NCI-H2171 (cell line): ENCODE measurements around the gene NAA80.
"Not testable (repeated sequence)": the region's sequence is repeated elsewhere in the genome, so short reads cannot be mapped to it uniquely, and the experiment has no call there.

Experiments used
- DNase-seq: peaks from one replicate; lab custom pipeline; 2025; lab: John Stamatoyannopoulos, UW

NAA80 gene

DNA sequence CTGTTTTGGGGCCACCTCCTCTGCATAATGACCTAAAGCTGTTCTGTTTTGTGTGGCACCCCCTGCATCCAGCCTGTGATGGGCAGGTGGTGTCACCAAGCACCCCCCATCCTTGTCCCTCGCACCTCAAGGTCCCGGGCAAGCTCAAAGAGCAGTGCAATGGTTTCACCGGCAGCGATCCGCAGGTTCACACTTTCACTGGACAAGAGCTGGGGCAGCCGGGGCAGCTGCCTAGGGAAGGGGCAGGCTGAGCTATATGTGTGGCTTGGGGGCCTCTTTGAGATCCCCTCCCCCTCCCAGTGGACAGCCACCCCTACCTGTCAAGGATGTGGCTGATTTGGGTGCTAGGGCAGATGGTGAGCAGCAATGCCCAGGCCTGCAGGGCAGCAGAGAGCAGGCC, 10.1 kb downstream of the NAA80 start:
- no peak for DNase-seq

DNA sequence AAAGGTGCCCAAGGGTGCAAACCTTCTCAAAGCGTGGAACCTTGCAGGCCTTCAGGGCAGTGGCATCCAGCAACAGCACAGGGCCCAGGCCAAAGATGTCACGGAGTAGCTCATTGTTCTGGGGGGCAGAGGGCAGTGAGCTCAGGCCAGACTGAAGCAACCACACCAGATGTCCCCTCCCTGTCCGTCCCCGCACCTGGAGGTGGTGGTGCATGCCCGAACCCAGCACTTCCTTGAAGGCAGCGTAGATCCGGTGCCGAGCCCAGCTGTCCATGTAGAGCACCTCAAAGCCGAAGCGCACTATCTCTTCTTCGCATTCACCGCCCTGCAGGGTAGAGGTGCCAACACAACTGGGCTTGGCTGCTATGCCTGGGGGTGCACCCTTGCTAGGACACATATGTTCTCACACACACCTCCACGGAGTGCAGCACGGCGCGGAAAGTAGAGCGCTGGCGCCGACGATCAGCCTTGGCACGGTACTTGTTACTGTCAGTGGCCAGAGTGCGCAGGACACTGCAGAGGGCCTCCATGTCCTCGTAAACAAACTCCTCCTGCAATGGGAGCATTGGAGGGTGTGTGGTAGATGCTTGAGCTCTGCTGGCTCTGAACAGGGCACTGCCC, 10.7 kb downstream of the NAA80 start:
- no peak for DNase-seq

DNA sequence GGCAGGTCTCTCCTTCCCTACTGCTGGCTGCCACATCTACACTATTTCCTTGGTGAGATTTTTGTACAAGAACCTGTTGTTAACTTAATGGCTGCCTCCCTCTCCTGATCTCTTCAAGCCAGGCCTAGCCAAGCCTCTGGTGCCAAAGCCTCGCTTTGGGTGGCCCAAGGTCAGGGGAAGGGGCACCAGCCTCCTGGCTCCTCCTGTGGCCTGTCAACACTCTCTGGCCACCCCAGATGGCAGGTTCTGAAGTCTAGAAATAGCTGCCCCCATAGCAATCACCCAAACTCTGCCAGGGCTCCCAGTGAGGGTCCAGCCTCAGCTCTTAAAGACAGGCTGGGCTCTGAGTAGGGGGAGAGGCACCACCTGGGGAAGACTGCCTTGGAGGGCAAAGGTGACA, 11.9 kb downstream of the NAA80 start:
- no peak for DNase-seq

DNA sequence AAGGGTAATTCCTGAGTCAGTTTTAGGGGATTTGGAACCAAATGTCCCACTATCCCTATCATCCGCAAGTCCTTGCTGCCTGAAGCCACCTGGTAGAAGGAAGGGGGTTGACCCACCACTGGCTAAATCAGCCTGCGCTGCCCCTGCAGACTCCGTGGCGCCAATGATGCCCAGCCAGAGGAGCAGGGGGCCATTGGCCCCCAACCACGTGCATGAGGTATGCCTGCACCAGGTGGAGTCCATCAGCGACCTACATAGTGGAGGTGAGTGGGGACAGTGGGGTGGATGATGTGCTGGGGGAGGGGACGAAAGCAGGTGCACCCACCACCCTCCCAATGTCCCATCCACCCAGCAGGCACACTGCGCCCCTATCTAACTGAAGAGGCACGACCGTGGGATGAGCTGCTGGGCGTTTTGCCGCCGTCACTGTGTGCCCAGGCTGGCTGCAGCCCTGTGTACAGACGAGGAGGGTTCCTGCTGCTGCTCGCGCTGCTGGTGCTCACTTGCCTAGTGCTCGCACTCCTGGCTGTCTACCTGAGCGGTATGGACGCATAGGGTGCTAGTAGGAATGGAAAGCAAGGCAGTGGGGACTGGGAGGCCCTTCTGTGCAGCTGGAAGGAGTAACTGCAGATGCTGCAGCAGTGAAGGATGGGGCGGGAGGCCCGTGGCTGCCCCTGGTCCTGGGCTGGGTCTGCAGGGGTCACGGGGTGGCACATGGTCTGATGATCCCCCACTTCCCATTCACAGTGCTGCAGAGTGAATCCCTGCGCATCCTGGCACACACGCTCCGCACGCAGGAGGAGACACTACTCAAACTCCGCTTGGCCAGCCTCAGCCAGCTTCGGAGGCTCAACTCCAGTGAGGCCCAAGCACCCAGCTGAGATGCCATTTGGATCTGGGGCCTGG, 12.6 kb downstream of the NAA80 start:
- no peak for DNase-seq

DNA sequence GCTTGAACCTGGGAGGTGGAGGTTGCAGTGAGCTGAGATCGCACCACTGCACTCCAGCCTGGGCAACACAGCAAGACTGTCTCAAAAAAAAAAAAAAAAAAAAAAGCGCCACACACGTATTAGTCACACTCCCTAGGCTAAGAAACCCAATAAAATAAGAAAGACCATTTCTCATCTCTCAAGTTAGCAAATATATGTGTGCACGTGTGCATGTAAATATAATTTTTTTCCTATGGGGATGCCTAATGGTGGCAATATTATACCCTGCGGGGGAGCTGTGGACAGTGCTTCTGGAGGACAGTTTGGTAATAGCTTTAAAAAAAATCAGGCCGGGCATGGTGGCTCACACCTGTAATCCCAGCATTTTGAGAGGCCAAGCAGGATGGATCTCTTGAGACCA, 15.1 kb downstream of the NAA80 start:
- DNase-seq = not testable (repeated sequence)

DNA sequence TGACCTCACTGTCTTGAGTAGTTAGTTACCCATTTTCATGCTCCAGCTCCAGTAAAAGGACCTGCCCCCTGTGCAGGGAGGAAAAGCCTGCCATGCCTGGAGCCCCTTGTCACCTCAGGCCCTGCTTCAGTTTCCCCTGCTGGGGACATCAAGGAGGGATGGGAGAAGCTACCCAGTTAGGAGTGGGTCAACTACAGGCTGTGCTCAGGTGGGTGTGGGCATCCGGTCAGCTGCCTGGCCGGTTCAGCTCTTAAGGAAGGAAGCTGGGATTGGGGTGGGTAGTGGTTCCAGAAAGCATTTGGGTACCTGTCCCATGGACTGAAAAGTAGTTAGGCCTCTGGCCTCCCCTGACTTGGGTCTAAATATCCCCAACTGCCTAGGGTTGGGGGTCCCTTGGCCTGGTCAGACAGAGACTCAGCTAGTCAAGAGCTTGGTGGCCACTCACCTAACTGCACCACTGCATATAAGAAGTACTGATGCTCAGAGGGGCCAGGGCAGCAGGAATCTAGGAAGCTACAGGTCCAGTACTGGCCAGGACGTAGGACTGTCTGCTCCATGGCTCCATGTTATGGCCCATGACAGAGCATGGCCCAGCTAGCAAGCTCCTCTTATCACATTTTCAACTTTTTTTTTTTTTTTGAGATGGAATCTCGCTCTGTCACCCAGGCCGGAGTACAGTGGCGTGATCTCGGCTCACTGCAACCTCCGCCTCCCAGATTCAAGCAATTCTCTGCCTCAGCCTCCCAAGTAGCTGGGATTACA, 19.8 kb downstream of the NAA80 start:
- DNase-seq = no peak

DNA sequence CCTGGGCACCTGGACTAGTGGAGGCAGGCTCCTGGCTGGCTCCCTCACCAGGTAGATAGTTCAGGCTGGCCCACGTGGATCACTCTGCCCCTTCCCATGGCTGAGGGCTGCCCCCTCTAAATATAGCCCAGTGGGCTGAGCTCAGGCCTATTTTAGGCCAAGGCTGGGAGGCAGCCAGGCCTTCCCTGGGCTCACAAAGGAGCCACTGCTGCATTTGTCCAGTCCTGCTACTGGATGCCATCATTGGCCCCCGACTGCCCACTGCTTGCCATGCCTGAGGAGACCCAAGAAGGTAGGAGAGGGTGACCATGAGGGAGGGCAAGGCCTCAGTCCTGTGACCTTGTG, 20.4 kb downstream of the NAA80 start, which contains the start of gene LSMEM2:
Gene LSMEM2 (plus strand): TSS at position 208 of the 345 bp plus-strand sequence. CDS start 27 bp downstream, at position 235.
- no peak for DNase-seq

DNA sequence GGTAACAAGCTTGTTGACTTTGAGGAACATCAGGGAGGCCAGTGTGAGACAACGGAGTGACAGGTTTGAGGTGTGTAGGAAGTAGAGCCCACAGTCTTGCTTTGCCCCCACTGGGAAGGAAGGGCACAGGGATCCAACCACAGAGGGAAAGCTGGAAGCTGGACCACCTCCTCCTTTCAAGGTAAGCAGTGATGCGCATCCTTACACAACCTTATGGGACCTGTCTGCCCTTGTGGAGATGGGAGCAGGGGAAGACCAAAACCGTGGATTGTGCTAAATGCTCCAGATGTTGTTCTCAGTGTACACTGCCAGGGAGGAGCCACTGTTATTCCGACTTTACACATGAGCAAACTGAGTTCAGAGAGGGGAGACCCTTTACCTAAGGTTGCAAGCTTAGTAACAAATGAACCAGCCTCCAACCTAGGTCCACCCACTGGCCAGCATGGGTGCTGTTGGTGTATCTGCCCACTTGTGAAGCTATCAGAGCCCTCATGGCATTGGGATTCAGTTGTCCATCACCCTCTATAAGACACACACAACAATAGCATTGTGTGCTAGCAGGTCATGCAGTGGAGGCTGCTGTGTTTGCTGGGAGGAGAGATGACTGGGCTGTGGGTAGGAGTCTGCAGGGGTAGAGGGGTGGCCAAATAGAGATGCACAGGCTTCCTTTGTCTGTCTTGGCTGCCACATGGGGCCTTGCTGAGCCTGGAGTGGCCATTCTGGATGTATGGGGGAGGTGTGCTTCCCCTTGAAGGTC, 20.9 kb downstream of the NAA80 start:
- no peak for DNase-seq

DNA sequence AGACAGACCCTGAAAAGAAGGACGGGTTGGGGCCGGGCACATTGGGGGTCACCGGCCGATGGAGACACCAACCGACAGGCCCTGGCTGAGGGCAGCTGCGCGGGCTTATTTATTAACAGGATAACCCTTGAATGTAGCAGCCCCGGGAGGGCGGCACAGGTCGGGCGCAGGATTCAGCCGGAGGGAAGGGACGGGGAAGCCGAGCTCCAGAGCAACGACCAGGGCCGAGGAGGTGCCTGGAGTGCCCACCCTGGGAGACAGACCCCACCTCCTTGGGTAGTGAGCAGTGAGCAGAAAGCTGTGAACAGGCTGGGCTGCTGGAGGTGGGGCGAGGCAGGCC, 22.5 kb downstream of the NAA80 start:
- DNase-seq = no peak

DNA sequence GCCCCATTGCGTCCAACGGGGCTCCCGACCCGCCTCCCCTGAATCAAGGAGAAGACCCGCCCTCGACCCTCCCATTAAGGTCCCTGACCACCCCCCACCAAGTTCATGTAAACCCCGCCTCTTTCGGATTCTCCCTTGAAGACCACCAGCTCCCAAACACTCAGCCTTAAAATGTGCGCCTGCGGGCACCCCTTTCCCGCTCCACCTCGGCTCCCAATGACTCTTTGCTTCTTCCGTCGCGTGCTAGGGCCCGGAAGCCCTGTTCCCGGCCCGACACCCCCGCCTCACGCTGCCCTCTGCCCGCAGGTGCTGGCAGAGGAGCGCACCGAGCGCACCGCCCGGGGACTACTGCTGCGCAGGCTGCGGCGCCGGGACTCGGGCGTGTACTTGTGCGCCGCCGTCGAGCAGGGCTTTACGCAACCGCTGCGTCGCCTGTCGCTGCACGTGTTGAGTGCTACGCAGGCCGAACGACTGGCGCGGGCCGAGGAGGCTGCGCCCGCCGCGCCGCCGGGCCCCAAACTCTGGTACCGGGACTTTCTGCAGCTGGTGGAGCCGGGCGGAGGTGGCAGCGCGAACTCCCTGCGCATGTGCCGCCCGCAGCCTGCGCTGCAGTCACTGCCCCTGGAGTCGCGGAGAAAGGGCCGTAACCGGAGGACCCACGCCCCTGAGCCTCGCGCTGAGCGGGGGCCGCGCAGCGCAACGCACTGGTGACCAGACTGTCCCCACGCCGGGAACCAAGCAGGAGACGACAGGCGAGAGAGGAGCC, 23.0 kb downstream of the NAA80 start:
- no peak for DNase-seq

DNA sequence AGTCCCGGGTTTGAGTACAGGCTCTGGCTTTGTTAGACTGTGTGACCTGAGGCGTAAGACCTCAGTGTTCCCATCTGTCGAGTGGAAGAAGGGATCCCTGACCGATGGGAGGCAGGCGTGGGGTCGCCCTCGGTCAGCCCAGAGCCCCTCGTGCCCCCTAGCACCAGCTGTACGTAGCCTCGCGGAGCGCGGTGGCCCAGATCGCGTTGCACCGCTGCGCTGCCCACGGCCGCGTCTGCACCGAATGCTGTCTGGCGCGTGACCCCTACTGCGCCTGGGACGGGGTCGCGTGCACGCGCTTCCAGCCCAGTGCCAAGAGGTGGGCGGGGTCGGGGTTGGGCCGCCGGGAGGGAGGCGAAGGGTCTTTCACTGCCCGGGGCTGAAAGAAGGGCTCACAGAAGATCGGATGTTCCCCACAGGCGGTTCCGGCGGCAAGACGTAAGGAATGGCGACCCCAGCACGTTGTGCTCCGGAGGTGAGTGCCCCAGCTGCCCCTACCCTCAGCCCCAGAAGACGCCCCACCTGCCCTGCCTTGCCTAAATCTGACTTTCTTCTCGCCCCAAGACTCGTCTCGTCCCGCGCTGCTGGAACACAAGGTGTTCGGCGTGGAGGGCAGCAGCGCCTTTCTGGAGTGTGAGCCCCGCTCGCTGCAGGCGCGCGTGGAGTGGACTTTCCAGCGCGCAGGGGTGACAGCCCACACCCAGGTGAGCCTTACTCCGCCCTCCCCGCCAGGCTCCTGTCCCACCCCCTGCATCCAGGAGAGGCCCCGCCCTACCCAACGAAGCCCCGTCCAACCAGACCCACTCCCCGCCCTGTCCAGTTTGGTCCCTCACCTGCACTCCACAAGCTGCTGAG, 23.8 kb downstream of the NAA80 start:
- DNase-seq = no peak

DNA sequence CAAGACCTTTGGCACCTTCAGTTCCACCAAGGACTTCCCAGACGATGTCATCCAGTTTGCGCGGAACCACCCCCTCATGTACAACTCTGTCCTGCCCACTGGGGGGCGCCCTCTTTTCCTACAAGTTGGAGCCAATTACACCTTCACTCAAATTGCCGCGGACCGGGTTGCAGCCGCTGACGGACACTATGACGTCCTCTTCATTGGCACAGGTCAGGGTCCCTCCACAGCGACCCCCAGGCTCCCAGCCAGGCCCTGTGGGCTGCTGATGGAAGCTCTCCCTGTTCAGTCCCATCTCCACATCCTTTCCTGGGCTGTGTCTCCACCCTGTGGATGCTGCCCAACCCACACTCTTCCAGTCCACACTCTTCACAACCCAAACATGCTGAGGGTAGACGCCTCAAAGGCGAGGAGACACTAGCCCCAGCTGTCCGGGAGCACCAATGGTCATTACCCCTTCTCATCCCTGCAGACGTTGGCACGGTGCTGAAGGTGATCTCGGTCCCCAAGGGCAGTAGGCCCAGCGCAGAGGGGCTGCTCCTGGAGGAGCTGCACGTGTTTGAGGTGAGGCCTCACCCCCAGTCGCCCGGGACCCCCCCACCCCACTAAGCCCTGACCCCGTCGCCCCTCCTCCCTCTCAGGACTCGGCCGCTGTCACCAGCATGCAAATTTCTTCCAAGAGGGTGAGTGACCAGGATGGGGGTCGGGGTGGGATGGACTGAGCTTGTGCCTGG, 24.7 kb downstream of the NAA80 start:
- DNase-seq = no peak

DNA sequence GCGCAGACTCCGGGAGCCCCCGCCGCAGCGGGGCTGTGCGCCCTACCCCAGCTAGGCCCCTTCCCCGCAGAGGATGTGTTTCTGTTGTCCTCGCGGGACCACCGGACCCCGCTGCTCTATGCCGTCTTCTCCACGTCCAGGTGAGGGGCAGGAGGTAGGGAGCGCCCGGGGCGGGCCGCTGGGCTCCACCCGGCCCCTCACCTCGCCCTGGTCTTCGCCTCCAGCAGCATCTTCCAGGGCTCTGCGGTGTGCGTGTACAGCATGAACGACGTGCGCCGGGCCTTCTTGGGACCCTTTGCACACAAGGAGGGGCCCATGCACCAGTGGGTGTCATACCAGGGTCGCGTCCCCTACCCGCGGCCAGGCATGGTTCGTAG, 25.5 kb downstream of the NAA80 start:
- DNase-seq = no peak

DNA sequence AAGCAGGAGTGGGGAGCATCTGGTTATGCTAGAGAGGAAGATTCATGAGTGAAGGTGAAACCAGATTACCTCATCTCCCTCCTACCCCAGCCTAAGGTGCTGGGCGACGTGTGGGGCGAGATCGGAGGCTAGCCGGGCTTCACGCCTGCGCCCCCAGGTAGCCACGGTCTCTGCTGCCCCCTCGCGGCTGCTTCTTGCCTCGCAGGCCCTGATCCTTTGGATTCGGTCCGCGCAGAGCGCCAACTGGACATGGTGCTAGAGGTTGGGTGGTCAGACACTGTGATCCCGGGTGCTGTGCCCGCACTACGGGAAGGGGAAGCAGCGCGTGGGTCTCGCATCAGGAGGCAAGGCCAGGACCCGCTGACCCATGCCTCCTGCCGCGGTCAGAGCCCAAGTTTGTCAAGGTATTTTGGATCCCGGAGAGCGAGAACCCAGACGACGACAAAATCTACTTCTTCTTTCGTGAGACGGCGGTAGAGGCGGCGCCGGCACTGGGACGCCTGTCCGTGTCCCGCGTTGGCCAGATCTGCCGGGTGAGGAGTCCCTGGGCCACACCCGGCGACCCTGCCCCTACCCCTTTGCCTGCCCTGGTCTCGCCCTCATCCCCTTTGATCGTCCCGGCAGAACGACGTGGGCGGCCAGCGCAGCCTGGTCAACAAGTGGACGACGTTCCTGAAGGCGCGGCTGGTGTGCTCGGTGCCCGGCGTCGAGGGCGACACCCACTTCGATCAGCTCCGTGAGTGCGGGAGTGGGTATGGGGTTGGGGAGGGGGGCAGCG, 26.1 kb downstream of the NAA80 start:
- DNase-seq = peak; percentile 35

DNA sequence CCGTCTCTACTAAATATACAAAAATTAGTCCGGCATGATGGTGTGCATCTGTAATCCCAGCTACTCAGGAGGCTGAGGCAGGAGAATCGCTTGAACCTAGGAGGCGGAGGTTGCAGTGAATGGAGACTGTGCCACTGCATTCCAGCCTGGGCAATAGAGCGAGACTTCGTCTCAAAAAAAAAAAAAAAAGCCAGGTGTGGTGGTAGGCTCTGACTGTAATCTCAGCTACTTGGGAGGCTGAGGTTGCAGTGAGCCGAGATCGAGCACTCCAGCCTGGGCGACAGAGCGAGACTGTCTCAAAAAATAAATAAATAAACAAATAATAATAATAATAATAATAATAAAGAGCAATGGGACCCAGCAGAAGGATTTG, 26.7 kb downstream of the NAA80 start:
- DNase-seq = not testable (repeated sequence)

DNA sequence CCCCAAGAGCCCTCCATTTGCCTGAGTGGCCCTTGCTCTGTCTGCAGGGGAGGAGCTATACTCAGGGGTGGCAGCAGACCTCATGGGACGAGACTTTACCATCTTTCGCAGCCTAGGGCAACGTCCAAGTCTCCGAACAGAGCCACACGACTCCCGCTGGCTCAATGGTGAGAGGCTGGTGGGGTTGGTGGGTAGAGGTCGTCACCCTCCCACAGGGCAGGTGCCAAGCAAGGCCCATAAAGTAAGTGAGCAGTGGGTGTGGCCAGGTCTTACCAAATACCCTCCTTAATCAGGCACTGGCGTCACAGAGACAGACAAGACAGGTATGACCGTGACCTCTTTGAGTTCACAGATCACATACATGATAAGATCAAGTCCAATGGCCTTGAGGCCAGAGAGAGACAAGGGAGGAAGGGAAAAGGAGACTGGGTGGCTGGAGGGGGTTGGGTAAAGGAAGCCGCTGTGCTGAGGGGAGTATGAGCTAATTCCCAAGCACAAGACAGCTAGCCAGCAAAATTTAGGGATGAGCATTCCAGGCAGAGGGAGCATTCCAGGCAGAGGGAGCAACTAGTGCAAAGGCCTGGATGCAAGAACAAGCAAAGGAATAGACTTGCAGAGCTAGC, 27.8 kb downstream of the NAA80 start:
- no peak for DNase-seq

DNA sequence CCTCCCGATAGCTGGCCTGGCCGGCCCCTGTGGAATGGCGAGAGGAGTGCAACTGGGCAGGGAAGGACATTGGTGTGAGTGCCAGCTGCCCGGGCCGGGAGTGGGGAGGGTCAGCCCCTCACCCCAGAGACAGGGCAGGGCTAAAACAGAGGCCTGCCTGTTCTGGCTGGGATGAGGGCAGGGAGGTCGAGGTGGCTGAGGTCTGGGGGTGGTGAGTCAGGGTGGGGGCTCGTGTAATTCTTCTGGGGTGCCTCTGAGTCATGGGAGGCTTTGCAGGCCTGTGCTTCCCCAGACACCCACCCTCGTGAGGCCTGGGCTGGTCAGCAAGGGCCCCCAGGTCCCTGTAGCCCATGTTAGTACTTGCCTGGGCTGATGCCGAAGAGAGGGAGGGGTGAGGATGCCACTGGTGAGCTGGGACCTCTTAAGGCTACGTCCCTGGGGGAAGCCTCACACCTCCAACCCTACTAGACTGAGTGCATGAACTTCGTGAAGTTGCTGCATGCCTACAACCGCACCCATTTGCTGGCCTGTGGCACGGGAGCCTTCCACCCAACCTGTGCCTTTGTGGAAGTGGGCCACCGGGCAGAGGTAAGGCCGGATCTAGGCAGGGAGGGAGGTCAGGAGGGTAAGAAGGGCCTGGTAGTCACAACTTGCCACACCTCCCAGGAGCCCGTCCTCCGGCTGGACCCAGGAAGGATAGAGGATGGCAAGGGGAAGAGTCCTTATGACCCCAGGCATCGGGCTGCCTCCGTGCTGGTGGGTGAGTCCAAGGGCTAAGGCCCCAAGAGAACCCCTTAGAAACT, 28.6 kb downstream of the NAA80 start:
- DNase-seq = no peak

DNA sequence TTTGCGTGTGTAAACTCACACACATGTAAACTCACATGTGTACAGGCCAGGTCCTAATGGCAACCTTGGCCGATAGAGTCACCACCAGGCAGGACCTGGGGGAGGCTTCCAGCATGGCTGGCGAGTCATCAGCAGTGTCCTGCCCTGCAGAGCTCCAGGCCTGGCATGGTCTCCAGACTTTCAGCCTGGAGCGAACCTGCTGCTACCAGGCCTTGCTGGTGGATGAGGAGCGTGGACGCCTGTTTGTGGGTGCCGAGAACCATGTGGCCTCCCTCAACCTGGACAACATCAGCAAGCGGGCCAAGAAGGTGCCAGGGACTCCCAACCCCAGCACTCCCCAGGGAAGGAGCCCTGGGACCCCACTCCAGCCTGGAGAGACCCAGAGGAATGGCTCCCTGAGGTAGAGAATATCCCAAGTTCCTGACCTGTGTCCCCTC, 29.2 kb downstream of the NAA80 start:
- DNase-seq = no peak
